HG02943 (cell line): ENCODE results near the gene SF3B1.
"Not testable (repeated sequence)": the region's sequence is repeated elsewhere in the genome, so short reads cannot be mapped to it uniquely, and the experiment has no call there.

Source experiments
- ATAC-seq: cut with Tn5 transposase; IDR thresholded peaks from one replicate; pipeline ENCODE4 v1.9.1; 2021; ENCODE audit warnings: mild to moderate bottlenecking, low read depth, moderate library complexity; ENCODE audit not compliant: unreplicated experiment

The SF3B1 gene

DNA sequence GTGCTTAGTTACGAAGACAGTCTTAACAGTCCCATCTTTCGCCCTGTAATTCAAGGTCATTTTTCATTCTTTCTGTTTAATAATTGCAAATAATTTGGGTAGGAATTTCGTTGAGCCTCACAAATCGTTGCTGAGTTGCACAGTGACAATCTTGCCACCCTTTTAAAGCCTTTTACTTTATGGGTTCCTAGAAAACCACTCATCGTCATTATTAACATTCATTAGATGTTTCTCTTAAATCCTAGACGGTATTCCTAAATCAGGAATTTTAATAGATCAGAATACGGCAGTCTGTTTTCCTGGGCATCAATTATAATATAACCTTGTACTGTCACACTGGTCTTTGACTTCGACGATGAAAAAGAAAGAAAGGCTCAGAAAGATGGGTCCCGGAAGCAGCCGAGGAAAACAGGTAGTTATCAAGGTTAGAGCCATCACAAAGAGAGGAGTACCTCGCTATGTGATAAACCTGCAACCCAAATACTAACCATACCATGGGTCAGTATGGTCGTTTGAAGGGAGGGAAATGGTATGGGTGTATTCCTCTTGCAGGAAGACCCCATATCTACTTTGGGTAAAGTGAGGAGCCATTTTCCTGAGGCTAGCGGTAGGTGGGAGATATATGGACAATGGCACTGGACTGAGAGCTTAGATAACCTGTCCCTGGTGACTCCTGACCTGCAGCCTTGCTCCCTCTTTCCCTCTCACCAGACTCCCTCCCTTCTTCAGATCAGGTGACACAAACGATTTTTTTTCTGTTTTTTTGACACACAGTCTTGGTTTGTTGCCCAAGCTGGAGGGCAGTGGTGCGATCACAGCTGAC, 981 bp upstream of the SF3B1 start:
- ATAC-seq = peak; percentile 6

DNA sequence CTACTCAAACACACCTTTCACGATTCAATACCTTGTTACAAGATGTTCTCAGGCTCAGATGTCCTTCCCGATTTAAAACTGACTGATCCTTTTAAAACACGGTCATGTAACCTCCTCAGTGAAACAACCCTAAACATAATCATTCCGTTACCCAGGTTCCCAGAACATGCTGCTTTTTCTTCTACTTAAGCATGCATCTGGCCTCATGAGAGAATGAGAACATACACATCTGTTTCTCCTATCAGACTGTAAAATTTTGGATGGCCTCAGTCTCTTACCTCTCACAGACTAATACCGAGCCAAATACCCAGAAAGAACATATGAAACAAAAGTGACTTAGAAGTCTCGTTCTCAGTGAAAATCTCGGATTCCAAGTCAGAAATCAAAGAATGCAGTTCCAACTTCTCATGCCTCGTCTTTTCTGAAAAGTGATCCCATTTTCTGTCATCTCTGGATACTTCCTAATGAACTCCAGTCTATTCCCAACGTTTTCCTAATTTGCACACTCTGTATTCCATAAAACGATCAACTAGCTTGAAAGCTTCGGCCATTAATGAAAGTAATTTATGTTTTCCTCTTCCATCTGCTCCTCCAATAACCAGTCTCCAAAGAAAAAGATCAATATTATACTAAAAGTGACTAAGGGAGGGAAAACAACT, 919 bp downstream of the SF3B1 start:
- no peak for ATAC-seq

- ATAC-seq = not testable (repeated sequence)
Observed at GRCh38 chr2:197432527-197432926, 2.3 kb downstream of the SF3B1 start.

DNA sequence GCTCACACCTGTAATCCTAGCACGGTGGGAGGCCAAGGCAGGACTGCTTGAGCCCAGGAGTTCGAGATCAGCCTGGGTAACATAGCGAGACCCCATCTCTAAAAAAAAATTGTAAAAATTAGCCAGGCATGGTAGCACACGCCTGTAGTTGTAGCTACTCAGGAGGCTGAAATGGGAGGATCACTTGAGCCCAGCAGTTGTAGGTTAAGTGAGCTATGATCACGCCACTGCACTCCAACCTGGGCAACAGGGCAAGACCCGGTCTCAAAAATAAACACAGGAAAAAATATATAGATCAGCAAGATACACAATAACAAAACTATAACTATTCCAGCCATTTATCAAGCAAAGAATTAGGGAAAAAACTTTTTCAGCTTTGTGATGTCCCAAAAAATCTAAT, 3.0 kb downstream of the SF3B1 start:
- ATAC-seq = no peak

DNA sequence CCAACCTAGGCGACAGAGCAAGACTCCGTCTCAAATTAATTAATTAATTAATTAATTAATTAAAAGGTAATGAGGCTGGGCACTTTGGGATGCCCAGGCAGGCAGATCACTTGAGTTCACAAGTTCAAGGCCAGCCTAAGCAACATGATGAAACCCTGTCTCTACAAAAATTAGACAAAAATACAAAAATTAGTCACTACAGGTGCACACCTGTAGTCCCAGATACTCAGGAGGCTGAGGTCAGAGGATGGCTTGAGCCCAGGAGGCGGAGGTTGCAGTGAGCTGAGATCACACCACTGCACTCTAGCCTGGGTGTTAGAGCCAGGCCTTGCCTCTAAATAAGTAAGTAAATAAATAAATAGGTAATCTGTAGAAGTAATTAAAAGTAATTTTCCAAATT, 6.8 kb downstream of the SF3B1 start:
- ATAC-seq = no peak

- ATAC-seq = no peak
Observed at GRCh38 chr2:197426723-197427603, 7.9 kb downstream of the SF3B1 start.

DNA sequence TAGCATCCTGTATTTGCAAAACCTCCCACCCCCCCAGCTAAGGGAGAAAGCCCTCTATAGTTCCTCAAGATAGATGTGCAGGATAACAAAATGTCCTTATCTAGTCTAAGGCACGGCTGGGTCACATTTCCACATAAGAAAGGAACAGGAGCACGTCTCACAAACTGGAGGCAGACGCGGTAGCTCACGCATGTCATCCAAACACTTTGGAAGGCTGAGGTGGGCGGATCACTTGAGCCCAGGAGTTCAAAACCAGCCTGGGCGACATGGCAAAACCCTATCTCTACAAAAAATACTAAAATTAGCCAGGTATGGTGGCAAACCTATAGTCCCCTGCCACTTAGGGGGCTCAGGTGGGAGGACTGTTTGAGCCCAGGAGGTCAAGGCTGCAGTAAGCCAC, 9.3 kb downstream of the SF3B1 start:
- no peak for ATAC-seq

DNA sequence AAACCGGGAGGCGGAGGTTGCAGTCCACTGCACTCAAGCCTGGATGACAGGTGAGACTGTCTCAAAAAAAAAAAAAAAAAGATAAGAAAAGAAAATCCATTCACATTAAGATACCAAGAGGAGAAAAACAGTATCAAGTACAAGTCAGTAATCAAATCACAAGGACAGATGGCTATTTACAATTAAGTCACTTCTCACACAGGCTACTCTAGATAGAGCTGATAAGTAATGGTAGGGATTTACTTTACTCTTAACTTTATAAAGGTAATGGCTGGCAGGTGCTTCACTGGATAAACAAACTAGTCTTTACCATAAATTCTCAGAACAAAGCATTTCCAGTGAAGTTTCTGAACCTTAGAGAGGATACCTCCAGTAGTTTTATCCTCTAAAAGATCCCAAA, 11.5 kb downstream of the SF3B1 start:
- ATAC-seq = no peak

- ATAC-seq = no peak
Observed at GRCh38 chr2:197419438-197419837, 15.4 kb downstream of the SF3B1 start.

DNA sequence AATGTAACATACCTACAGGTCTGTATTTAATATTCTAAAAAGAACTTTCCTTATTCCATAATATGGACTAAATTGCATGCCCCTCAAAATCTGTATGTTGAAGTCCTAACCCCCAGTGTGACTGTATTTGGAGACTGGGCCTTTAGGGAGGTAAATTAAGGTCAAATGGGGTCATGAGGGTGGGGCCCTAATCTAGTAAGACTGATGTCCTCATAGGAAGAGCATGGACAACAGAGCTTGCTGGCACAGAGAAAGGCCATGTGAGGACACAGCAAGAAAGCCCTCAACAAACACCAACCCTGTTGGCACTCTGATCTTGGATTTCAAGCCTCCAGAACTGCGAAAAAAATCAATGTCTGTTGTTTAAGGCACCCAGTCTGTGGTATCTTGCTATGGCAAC, 18.6 kb downstream of the SF3B1 start:
- no peak for ATAC-seq

GRCh38 chr2:197414515-197414914, 20.3 kb downstream of the SF3B1 start:
- no peak for ATAC-seq

GRCh38 chr2:197414039-197414438, 20.8 kb downstream of the SF3B1 start:
- ATAC-seq = no peak

DNA sequence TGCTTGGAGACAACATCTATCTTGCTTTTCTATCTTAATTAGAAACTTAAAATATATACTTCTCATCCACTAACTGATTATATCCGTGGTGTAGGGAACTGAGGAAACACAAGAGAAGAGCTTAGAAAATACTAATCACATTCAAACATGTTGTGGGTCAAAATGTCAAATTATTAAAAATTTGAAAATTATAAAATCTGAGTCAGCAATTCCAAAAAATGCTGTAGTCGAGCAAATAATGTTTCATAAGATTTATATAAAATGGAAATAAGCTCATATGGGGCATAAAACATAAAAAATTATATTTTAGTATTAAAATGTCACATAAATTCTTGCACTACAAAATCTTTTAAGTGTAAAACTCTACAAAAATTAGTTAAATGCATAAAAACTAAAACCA, 29.2 kb downstream of the SF3B1 start:
- no peak for ATAC-seq

- no peak for ATAC-seq
Observed at GRCh38 chr2:197399887-197400540, 34.8 kb downstream of the SF3B1 start.

- no peak for ATAC-seq
Observed at GRCh38 chr2:197398913-197399312, 35.9 kb downstream of the SF3B1 start.

DNA sequence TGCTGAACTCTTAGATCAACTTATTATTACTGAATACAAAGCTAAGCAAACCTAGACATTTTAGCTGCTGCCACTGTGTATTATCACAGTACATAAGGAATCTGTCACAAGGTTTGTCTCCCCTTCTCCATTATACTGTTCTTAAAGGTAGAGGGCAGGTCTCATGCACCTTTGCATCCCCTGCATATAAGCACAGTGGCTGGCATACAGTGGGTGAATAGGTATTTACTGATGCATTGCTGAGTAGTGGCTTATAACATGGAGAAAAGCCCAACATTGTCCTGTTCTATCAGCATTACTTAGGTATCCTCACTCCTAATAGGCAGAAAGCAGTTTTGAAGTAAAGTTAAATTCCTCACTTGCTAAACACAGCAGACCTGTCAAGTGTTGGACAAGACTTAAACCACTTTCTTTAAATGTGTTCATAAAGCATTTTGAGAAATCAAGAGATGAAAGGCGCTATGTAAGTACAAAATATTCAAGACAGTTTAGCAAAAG, 43.6 kb downstream of the SF3B1 start:
- ATAC-seq = no peak

- no peak for ATAC-seq
Observed at GRCh38 chr2:197388866-197389587, 45.8 kb downstream of the SF3B1 start.

DNA sequence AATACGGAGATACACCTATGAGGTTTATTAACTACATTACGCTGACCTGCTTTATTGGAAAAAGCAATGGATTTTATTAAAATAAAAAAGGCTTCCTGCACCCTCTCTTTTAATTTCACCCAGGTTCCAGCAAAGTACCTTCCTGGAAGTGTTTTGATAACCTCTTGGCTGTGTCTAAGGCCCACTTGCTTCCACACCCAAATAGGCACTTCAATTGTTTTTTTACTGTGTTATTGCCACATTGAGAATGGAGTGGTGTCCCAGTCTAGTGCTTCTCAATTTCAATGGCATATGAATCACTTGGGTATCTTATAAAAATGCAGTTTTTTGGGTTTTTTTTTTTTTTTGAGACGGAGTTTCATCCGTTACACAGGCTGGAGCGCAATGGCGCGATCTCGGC, 47.6 kb downstream of the SF3B1 start:
- no peak for ATAC-seq

- ATAC-seq = no peak
Observed at GRCh38 chr2:197386242-197386641, 48.6 kb downstream of the SF3B1 start.

- no peak for ATAC-seq
Observed at GRCh38 chr2:197383825-197384224, 51.0 kb downstream of the SF3B1 start.
